ENCODE results near the gene PIAS2. TPM values are rescaled to one million over a fixed set of nuclear protein-coding genes. Genes with fewer than 3 reads are reported as not detected.
A peak's percentile ranks its signal among the peaks of the same experiment; 100 is the strongest.
"Not testable (repeated sequence)": the region's sequence is repeated elsewhere in the genome, so short reads cannot be mapped to it uniquely, and the experiment has no call there.

Gene PIAS2
- total and polyA plus RNA-seq, 7 experiments from 2014 or later, result 16.3 to 40.6 (median 33.1) TPM

DNA sequence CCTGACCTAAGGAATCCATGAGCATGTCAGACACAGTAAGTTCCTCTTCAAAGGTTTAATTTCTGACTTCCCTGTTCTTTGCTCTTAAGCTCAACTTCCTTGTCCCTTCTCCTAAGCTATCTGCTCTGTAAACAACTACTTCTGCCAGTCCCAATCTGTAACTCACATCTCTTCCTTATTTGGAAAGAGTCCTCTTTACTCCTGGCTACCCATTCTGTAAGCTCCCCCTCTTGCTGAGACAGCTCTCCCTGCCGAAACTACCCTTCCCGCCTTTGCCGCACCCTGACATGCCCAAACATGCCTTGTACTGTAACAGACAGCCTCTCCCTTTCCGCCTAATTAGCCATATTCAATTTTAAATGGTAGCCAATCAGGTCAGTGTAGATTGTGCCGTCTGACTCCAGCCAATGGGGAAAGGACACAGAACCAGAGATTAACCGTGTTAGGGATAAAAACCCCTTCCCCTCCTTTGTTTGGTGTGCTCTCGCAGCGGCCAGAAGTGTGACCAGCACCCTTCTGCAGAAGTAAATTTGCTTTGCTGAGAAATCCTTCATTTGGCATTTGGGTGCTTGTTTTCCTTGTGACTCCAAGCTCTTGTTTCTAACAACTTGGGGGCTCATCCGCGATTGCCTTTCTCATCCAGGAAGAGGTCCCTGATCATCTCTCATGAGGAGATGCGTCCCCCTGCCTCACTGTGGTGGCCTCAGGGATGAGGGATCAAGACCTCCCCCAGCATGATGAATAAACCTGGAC, 49.0 kb downstream of the PIAS2 start:
- POLR2A ChIA-PET, result no interaction called here
- H3K9me3 Mint-ChIP-seq, result peaks cover 16 to 50% (median 27%) of the 10 kb centered on the region in 11 donors
- CTCF ChIA-PET, result no interaction called here

DNA sequence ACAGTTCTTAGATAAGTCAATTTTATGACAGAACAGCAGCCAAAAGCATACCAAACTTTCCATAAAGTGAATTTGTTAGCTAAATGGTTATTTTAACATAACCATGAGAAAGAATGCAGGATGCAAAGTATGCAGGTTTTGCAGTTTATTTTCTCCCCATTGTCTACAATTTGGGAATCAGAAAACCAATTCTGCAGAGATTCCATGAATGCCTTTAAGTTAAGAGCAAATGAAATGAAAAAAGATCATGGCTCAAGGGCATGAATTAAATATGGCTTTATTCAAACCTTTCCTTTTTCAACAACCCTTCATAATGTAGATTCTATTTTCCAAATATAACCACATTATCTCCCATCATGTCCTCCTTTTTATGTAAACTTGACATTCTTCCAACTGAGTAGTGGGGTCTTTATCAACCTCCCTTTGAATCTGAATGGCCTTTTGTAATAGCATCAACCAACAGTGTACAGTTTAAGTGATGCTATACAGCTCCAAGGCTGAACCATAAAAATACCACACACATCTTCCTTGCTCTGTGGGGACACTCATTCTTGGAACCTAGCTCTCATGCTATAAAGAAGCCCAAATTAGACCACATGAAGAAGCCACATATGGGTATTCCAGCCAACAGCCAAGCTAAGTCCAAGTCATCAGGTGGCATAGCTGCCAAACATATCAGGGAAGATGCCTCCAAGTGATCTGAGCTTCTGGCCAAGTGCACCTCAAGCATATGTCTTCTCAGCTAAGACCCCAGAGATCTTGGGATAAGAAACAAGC, 49.8 kb downstream of the PIAS2 start:
- intact Hi-C loops (cut with micrococcal nuclease), result no loop called here
- ChIA-PET POLR2A (no interaction called here), CTCF (no interaction called here)

More for the DNA sequence above, 49.0 kb downstream of the PIAS2 start:
- H3K9me3 ChIP-seq (ENCODE audit: control insufficient read depth in 2 of 3, low read length in 3 of 3), result peaks cover 0 to 18% (median 10%) of the 10 kb centered on the region in 3 experiments
- no peak for ATAC-seq
- Mint-ChIP-seq H3K4me3 (no peak overlapping the region), H3K27me3 (no peaks in the 10 kb centered on the region), H3K36me3 (peaks cover 20 to 77% (median 72%) of the 10 kb centered on the region in 5 donors), H3K4me1 (peaks cover 13 to 42% (median 28%) of the 10 kb centered on the region in 7 donors), H3K27ac (no peak overlapping the region)
- intact Hi-C loops (cut with micrococcal nuclease), result no loop called here
- H3K4me3 ChIP-seq (ENCODE audit: low read length), result no peak overlapping the region
- H3K27ac ChIP-seq (ENCODE audit: low read depth, low read length), result no peak overlapping the region
- no peak for DNase-seq
- H3K27me3 ChIP-seq (ENCODE audit: control insufficient read depth in 2 of 2, insufficient read depth in 2 of 2, low read length in 2 of 2), result no peaks in the 10 kb centered on the region
- no peaks in the 10 kb centered on the region for H3K4me1 ChIP-seq (ENCODE audit: control insufficient read depth in 2 of 2, insufficient read depth in 2 of 2, low read length in 2 of 2)
- H3K36me3 ChIP-seq (ENCODE audit: control insufficient read depth in 2 of 3, insufficient read depth in 3 of 3, low read length in 3 of 3), result peaks cover 0 to 14% (median 5%) of the 10 kb centered on the region in 3 experiments

DNA sequence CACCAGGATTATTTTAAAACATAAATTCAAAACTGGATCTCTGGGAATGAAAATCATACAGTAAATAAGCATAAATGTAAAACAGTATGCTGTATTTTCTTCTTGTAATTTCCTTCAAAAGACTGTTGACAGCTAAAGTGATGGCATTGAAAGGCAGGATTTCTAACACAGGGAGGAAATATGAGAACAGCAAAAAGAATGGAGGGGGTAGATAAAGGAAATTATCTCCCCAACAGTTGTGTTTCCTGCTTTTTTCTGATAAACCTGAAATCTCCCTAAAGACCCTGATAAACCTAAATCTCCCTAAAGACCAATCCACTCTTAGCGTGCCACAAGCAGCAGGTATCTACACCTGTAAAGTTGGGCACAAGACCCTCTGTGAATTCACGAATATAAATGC, 50.8 kb downstream of the PIAS2 start:
- Histone ChIP-seq H3K9me3 (ENCODE audit: control insufficient read depth in 2 of 3, low read length in 3 of 3) (peaks cover 0 to 14% (median 10%) of the 10 kb centered on the region in 3 experiments), H3K4me1 (ENCODE audit: control insufficient read depth in 2 of 2, insufficient read depth in 2 of 2, low read length in 2 of 2) (no peaks in the 10 kb centered on the region), H3K4me3 (ENCODE audit: low read length) (no peak overlapping the region), H3K36me3 (ENCODE audit: control insufficient read depth in 2 of 3, insufficient read depth in 3 of 3, low read length in 3 of 3) (peaks cover 0 to 14% (median 5%) of the 10 kb centered on the region in 3 experiments), H3K27ac (ENCODE audit: low read depth, low read length) (no peak overlapping the region), H3K27me3 (ENCODE audit: control insufficient read depth in 2 of 2, insufficient read depth in 2 of 2, low read length in 2 of 2) (no peaks in the 10 kb centered on the region)
- Mint-ChIP-seq H3K4me1 (peaks cover 13 to 41% (median 26%) of the 10 kb centered on the region in 7 donors), H3K36me3 (peaks cover 20 to 68% (median 60%) of the 10 kb centered on the region in 5 donors), H3K27ac (peak overlapping the region in 1 of 9 donors; percentile 7), H3K4me3 (peak overlapping the region in 2 of 10 donors; percentile 2 to 29), H3K9me3 (peaks cover 16 to 41% (median 27%) of the 10 kb centered on the region in 11 donors), H3K27me3 (no peaks in the 10 kb centered on the region)
- ATAC-seq, result no peak
- CTCF ChIA-PET, result no interaction called here
- no peak for DNase-seq
- intact Hi-C loops (cut with micrococcal nuclease), result no loop called here
- POLR2A ChIA-PET, result no interaction called here

More for the DNA sequence above, 49.8 kb downstream of the PIAS2 start:
- H3K27me3 Mint-ChIP-seq, result no peaks in the 10 kb centered on the region
- Histone ChIP-seq H3K4me3 (ENCODE audit: low read length) (no peak overlapping the region), H3K27ac (ENCODE audit: low read depth, low read length) (no peak overlapping the region), H3K36me3 (ENCODE audit: control insufficient read depth in 2 of 3, insufficient read depth in 3 of 3, low read length in 3 of 3) (peaks cover 0 to 14% (median 5%) of the 10 kb centered on the region in 3 experiments), H3K9me3 (ENCODE audit: control insufficient read depth in 2 of 3, low read length in 3 of 3) (peaks cover 0 to 14% (median 10%) of the 10 kb centered on the region in 3 experiments), H3K4me1 (ENCODE audit: control insufficient read depth in 2 of 2, insufficient read depth in 2 of 2, low read length in 2 of 2) (no peaks in the 10 kb centered on the region), H3K27me3 (ENCODE audit: control insufficient read depth in 2 of 2, insufficient read depth in 2 of 2, low read length in 2 of 2) (no peaks in the 10 kb centered on the region)
- peaks cover 20 to 76% (median 64%) of the 10 kb centered on the region in 5 donors for H3K36me3 Mint-ChIP-seq
- peaks cover 10 to 40% (median 26%) of the 10 kb centered on the region in 7 donors for H3K4me1 Mint-ChIP-seq
- no peak overlapping the region for H3K27ac Mint-ChIP-seq
- H3K9me3 Mint-ChIP-seq, result peaks cover 16 to 43% (median 27%) of the 10 kb centered on the region in 11 donors
- DNase-seq, result no peak
- H3K4me3 Mint-ChIP-seq, result no peak overlapping the region
- no peak for ATAC-seq

DNA sequence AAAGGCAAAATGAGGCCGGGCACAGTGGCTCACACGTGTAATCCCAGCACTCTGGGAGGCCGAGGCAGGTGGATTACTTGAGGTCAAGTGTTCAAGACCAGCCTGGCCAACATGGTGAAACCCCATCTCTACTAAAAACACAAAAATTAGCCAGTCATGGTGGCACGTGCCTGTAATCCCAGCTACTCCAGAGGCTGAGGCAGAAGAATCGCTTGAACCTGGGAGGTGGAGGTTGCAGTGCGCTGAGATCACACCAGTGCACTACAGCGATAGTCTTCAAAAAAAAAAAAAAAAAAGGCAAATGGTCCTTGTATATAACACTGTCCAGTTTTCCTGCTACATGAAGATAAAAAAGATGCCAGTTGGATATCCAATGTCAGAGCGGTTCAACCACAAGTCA, 52.1 kb downstream of the PIAS2 start:
- H3K27ac ChIP-seq (ENCODE audit: low read depth, low read length); H3K27me3 ChIP-seq (ENCODE audit: control insufficient read depth in 2 of 2, insufficient read depth in 2 of 2, low read length in 2 of 2); H3K27ac Mint-ChIP-seq; CTCF ChIA-PET; intact Hi-C loops (cut with micrococcal nuclease); POLR2A ChIA-PET; H3K4me1 ChIP-seq (ENCODE audit: control insufficient read depth in 2 of 2, insufficient read depth in 2 of 2, low read length in 2 of 2); H3K4me3 Mint-ChIP-seq; ATAC-seq; H3K4me3 ChIP-seq (ENCODE audit: low read length); H3K27me3 Mint-ChIP-seq; DNase-seq: not testable (repeated sequence)
- peaks cover 16 to 39% (median 28%) of the 10 kb centered on the region in 7 donors for H3K4me1 Mint-ChIP-seq
- peaks cover 15 to 69% (median 60%) of the 10 kb centered on the region in 5 donors for H3K36me3 Mint-ChIP-seq
- Histone ChIP-seq H3K9me3 (ENCODE audit: control insufficient read depth in 2 of 3, low read length in 3 of 3) (peaks cover 0 to 14% (median 6%) of the 10 kb centered on the region in 3 experiments), H3K36me3 (ENCODE audit: control insufficient read depth in 2 of 3, insufficient read depth in 3 of 3, low read length in 3 of 3) (peaks cover 0 to 14% (median 5%) of the 10 kb centered on the region in 3 experiments)
- H3K9me3 Mint-ChIP-seq, result peaks cover 13 to 32% (median 19%) of the 10 kb centered on the region in 11 donors

DNA sequence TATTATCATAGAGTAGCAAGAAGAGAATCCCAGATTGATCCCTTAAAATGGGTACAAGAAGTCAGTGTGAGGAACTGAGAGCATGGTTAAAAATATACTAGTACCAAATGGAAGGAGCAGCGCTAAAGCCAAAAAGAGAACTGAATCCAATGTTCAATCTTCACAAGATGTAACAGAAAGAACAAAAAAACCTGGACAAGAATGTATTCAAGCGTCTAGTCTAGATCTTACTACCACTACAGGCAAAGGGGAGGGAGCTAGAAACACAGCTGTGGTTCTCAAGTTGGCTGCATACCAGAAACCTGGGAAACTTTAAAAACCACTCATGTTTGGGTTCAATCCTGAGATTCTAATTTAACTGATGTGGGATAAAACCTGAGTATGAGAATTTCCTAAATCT, 57.5 kb downstream of the PIAS2 start:
- ATAC-seq, result no peak

DNA sequence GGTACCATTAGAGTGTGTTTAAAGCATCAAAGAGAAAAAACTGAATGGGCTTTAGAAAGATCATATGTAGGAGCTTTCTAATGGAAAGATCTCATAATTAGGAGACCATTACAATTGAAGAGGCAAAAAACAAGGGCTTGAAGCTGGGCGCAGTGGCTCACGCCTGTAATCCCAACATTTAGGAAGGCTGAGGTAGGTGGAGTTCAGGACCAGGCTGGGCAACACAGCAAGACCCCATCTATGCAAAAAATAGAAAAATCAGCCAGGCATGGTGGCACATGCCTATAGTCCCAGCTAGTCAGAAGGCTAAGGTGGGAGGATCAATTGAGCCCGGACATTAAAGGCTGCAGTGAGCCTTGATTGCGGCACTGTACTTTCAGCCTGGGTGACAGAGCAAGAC, 59.0 kb downstream of the PIAS2 start:
- Histone ChIP-seq H3K4me3 (ENCODE audit: low read length) (no peak overlapping the region), H3K36me3 (ENCODE audit: control insufficient read depth in 2 of 3, insufficient read depth in 3 of 3, low read length in 3 of 3) (peaks cover 0 to 19% (median 0%) of the 10 kb centered on the region in 3 experiments), H3K27ac (ENCODE audit: low read depth, low read length) (no peak overlapping the region), H3K4me1 (ENCODE audit: control insufficient read depth in 2 of 2, insufficient read depth in 2 of 2, low read length in 2 of 2) (no peaks in the 10 kb centered on the region), H3K9me3 (ENCODE audit: control insufficient read depth in 2 of 3, low read length in 3 of 3) (no peaks in the 10 kb centered on the region), H3K27me3 (ENCODE audit: control insufficient read depth in 2 of 2, insufficient read depth in 2 of 2, low read length in 2 of 2) (no peaks in the 10 kb centered on the region)
- POLR2A ChIA-PET, result no interaction called here
- H3K27ac Mint-ChIP-seq, result peak overlapping the region in 1 of 9 donors; percentile 9
- no peak for ATAC-seq
- peaks cover 11 to 41% (median 24%) of the 10 kb centered on the region in 7 donors for H3K4me1 Mint-ChIP-seq
- CTCF ChIA-PET, result no interaction called here
- intact Hi-C loops (cut with micrococcal nuclease), result no loop called here
- H3K36me3 Mint-ChIP-seq, result peaks cover 6 to 77% (median 68%) of the 10 kb centered on the region in 5 donors
- peak overlapping the region in 1 of 10 donors; percentile 1 for H3K4me3 Mint-ChIP-seq
- DNase-seq, result no peak
- peaks cover 0 to 3% (median 0%) of the 10 kb centered on the region in 11 donors for H3K9me3 Mint-ChIP-seq
- no peaks in the 10 kb centered on the region for H3K27me3 Mint-ChIP-seq

More for the DNA sequence above, 57.5 kb downstream of the PIAS2 start:
- Histone ChIP-seq H3K27me3 (ENCODE audit: control insufficient read depth in 2 of 2, insufficient read depth in 2 of 2, low read length in 2 of 2) (no peaks in the 10 kb centered on the region), H3K9me3 (ENCODE audit: control insufficient read depth in 2 of 3, low read length in 3 of 3) (no peaks in the 10 kb centered on the region), H3K27ac (ENCODE audit: low read depth, low read length) (no peak overlapping the region), H3K4me3 (ENCODE audit: low read length) (no peak overlapping the region), H3K36me3 (ENCODE audit: control insufficient read depth in 2 of 3, insufficient read depth in 3 of 3, low read length in 3 of 3) (peaks cover 0 to 12% (median 0%) of the 10 kb centered on the region in 3 experiments), H3K4me1 (ENCODE audit: control insufficient read depth in 2 of 2, insufficient read depth in 2 of 2, low read length in 2 of 2) (no peaks in the 10 kb centered on the region)
- ChIA-PET POLR2A (no interaction called here), CTCF (no interaction called here)
- DNase-seq, result no peak
- H3K4me1 Mint-ChIP-seq, result peaks cover 11 to 41% (median 24%) of the 10 kb centered on the region in 7 donors
- intact Hi-C loops (cut with micrococcal nuclease), result no loop called here
- H3K4me3 Mint-ChIP-seq, result no peak overlapping the region
- peaks cover 6 to 73% (median 58%) of the 10 kb centered on the region in 5 donors for H3K36me3 Mint-ChIP-seq
- H3K27me3 Mint-ChIP-seq, result no peaks in the 10 kb centered on the region
- peaks cover 0 to 3% (median 0%) of the 10 kb centered on the region in 11 donors for H3K9me3 Mint-ChIP-seq
- H3K27ac Mint-ChIP-seq, result no peak overlapping the region
